ENCODE data around the gene DNLZ. TPM values are rescaled to one million over a fixed set of nuclear protein-coding genes. Genes with fewer than 3 reads are reported as not detected.

The DNLZ gene
- total RNA-seq, 3 donors from 2014 or later, result 35.4 to 57.4 (median 40.0) TPM

- peaks cover 0 to 7% of the 10 kb centered on the region in 2 donors for H3K4me1 ChIP-seq
- no peak overlapping the region for H3K4me3 ChIP-seq
- no peaks in the 10 kb centered on the region for H3K36me3 ChIP-seq
- TF ChIP-seq CTCF (IDR thresholded peaks at IDR 0.05), result no peak
- no peak for TF ChIP-seq POLR2A (IDR thresholded peaks at IDR 0.05)
- no peak for TF ChIP-seq POLR2AphosphoS5 (IDR thresholded peaks at IDR 0.05)
- H3K27ac ChIP-seq, result no peak overlapping the region
- H3K9me3 ChIP-seq, result no peaks in the 10 kb centered on the region
- intact Hi-C loops (cut with DNase I; ENCODE audit: low total_unique reads), result no loop called here
- no peaks in the 10 kb centered on the region for H3K27me3 ChIP-seq
- no peak for DNase-seq (ENCODE audit: low spot score in 2 of 2)
These were observed 40.6 kb upstream of the DNLZ start for GRCh38 chr9:136403915-136404800.

- no peak for TF ChIP-seq POLR2AphosphoS5 (IDR thresholded peaks at IDR 0.05)
- TF ChIP-seq CTCF (IDR thresholded peaks at IDR 0.05), result no peak
- TF ChIP-seq POLR2A (IDR thresholded peaks at IDR 0.05), result no peak
- Histone ChIP-seq H3K4me1 (peaks cover 0 to 4% of the 10 kb centered on the region in 2 donors), H3K27ac (no peak overlapping the region), H3K9me3 (no peaks in the 10 kb centered on the region), H3K27me3 (no peaks in the 10 kb centered on the region), H3K4me3 (no peak overlapping the region), H3K36me3 (no peaks in the 10 kb centered on the region)
- DNase-seq (ENCODE audit: low spot score in 2 of 2), result no peak
- intact Hi-C loops (cut with DNase I; ENCODE audit: low total_unique reads), result no loop called here
These were observed 40.0 kb upstream of the DNLZ start for GRCh38 chr9:136403538-136403914.

- Histone ChIP-seq H3K27me3 (no peaks in the 10 kb centered on the region), H3K9me3 (no peaks in the 10 kb centered on the region), H3K4me1 (peaks cover 4 to 5% of the 10 kb centered on the region in 2 donors), H3K4me3 (no peak overlapping the region), H3K36me3 (no peaks in the 10 kb centered on the region), H3K27ac (no peak overlapping the region)
- no peak for DNase-seq (ENCODE audit: low spot score in 2 of 2)
- intact Hi-C loops (cut with DNase I; ENCODE audit: low total_unique reads), result no loop called here
- TF ChIP-seq CTCF (IDR thresholded peaks at IDR 0.05) (no peak), POLR2AphosphoS5 (IDR thresholded peaks at IDR 0.05) (no peak), POLR2A (IDR thresholded peaks at IDR 0.05) (no peak)
These were observed 38.5 kb upstream of the DNLZ start for GRCh38 chr9:136402067-136402466.

- DNase-seq (ENCODE audit: low spot score in 2 of 2), result no peak
- H3K27me3 ChIP-seq, result no peaks in the 10 kb centered on the region
- TF ChIP-seq CTCF (IDR thresholded peaks at IDR 0.05) (no peak), POLR2A (IDR thresholded peaks at IDR 0.05) (no peak), POLR2AphosphoS5 (IDR thresholded peaks at IDR 0.05) (no peak)
- no peak overlapping the region for H3K27ac ChIP-seq
- H3K4me1 ChIP-seq, result peaks cover 4 to 5% of the 10 kb centered on the region in 2 donors
- intact Hi-C loops (cut with DNase I; ENCODE audit: low total_unique reads), result no loop called here
- no peaks in the 10 kb centered on the region for H3K9me3 ChIP-seq
- H3K4me3 ChIP-seq, result no peak overlapping the region
- H3K36me3 ChIP-seq, result no peaks in the 10 kb centered on the region
These were observed 37.8 kb upstream of the DNLZ start for GRCh38 chr9:136401173-136401922.
